A549 (cell line): ENCODE measurements around the gene EIF5A2. TPM values are rescaled to one million over a fixed set of nuclear protein-coding genes. Genes with fewer than 3 reads are reported as not detected.
"Not testable (repeated sequence)": the region's sequence is repeated elsewhere in the genome, so short reads cannot be mapped to it uniquely, and the experiment has no call there.

Experiments used
- ATAC-seq, 2 experiments: fragments of 200-7000 bp in 1 of 2; fragments of >200 bp in 1 of 2; cut with Nextera tagmentation in 1 of 2; cut with Tn5 transposase in 1 of 2; 3 replicates each; pipeline versions ENCODE4 v1.8.0 to v1.9.1; 2018 to 2020; ENCODE audit warnings: mild to moderate bottlenecking in 1 of 2, moderate library complexity in 1 of 2
- CTCF ChIA-PET: fragments of 300-600 bp; sonication (Branson Sonifier 250); formaldehyde crosslinking; extraction: SDS; loops from one replicate; lab custom pipeline; 2021; ENCODE audit warnings: antibody characterized with exemption, inconsistent platforms; lab: Yijun Ruan, JAX
- POLR2A ChIA-PET: fragments of 350-600 bp; formaldehyde crosslinking; extraction: SDS; loops from one replicate; lab custom pipeline; 2021; ENCODE audit warnings: antibody characterized with exemption, inconsistent platforms; lab: Yijun Ruan, JAX
- DNase-seq, 2 experiments: peaks; one replicate each; pipeline versions ENCODE4 v3.0.0 to v3.0.0-alpha.2; 2011 to 2016; ENCODE audit warnings: low read depth in 1 of 2, low spot score in 1 of 2
- FAIRE-seq: peaks from 2 replicates; lab custom pipeline; 2011; peaks lifted over from hg19 to GRCh38; lab: Jason Lieb, UNC
- H3K27ac ChIP-seq, 2 experiments: fragments of >200 bp; sonication (Bioruptor Twin); formaldehyde crosslinking; 3 replicates each; pipeline ENCODE4 v1.5.1; 2016 to 2017
- H3K4me1 ChIP-seq: fragments of >200 bp; sonication (Bioruptor Twin); formaldehyde crosslinking; 3 replicates; pipeline ENCODE4 v1.6.1; 2016
- H3K4me2 ChIP-seq: fragments of >200 bp; sonication (Bioruptor Twin); formaldehyde crosslinking; 3 replicates; pipeline ENCODE4 v1.6.1; 2016
- H3K4me3 ChIP-seq: fragments of >200 bp; sonication (Bioruptor Twin); formaldehyde crosslinking; 3 replicates; pipeline ENCODE4 v1.5.1; 2016
- H3K9me3 ChIP-seq: fragments of >200 bp; sonication (Bioruptor Twin); formaldehyde crosslinking; 3 replicates; pipeline ENCODE4 v1.6.1; 2016
- BHLHE40 ChIP-seq: IDR thresholded peaks from 2 replicates; pipeline ENCODE4 v1.6.1; 2012; ENCODE audit warnings: low read depth, low read length, inconsistent platforms
- CBX2 ChIP-seq: fragments of 200-600 bp; sonication (generic); IDR thresholded peaks from 2 replicates; pipeline ENCODE4 v1.6.1; 2016; ENCODE audit warnings: low read depth, mild to moderate bottlenecking, borderline replicate concordance
- CHD4 ChIP-seq: fragments of 200-600 bp; sonication (generic); IDR thresholded peaks from 2 replicates; pipeline ENCODE4 v1.6.1; 2016; ENCODE audit warnings: antibody characterized with exemption, mild to moderate bottlenecking, borderline replicate concordance
- EHF ChIP-seq: fragments of 250-450 bp; sonication (Bioruptor Pico); IDR thresholded peaks from 2 replicates; pipeline ENCODE4 v1.5.0; 2020; ENCODE audit warnings: mild to moderate bottlenecking
- GATA3 ChIP-seq: IDR thresholded peaks from 2 replicates; pipeline ENCODE4 v1.6.1; 2012; ENCODE audit warnings: borderline replicate concordance
- KDM1A ChIP-seq: fragments of 200-600 bp; sonication (generic); IDR thresholded peaks from 2 replicates; pipeline ENCODE4 v1.6.1; 2016; ENCODE audit warnings: low read depth, mild to moderate bottlenecking
- NFE2L2 ChIP-seq: fragments of 150-350 bp; conservative IDR thresholded peaks from 2 replicates; pipeline ENCODE4 v1.6.1; 2014; ENCODE audit warnings: low read length
- POLR2A ChIP-seq: IDR thresholded peaks from 2 replicates; pipeline ENCODE4 v1.6.1; 2012; ENCODE audit warnings: mild to moderate bottlenecking, low read length
- RARB ChIP-seq: fragments of 250-450 bp; sonication (Bioruptor Pico); IDR thresholded peaks from 2 replicates; pipeline ENCODE4 v1.8.0; 2021; ENCODE audit warnings: mild to moderate bottlenecking, moderate library complexity
- RCOR1 ChIP-seq: fragments of 150-350 bp; IDR thresholded peaks from 2 replicates; pipeline ENCODE4 v1.6.1; 2014; ENCODE audit warnings: antibody characterized with exemption, low read length, low read depth
- TFCP2L1 ChIP-seq: fragments of 250-450 bp; sonication (Bioruptor Pico); IDR thresholded peaks from 2 replicates; pipeline ENCODE4 v1.5.0; 2021; ENCODE audit warnings: mild to moderate bottlenecking
- ZFP36 ChIP-seq: fragments of 450-650 bp; IDR thresholded peaks from 2 replicates; pipeline ENCODE4 v1.6.1; 2014; ENCODE audit warnings: borderline replicate concordance; ENCODE audit not compliant: partially characterized antibody
- WGBS: methylation state at CpG from one replicate; pipeline ENCODE4 v1.1.6; 2017; ENCODE audit errors: missing lambda C conversion rate; 5-methylcytosine and 5-hydroxymethylcytosine counted together
- polyA plus RNA-seq, 4 experiments: library from polyadenylated mRNA; depleted of rRNA in 3 of 4; stranded (reverse); fragments of >200 nt; fragmentation: RNase III in 1 of 4; extraction: RNeasy Plus Mini Kit Qiagen cat#74134 plus additional on column Dnase treatment in 1 of 4; gene quantifications; 2 replicates in 3 of 4; 3 replicates in 1 of 4; pipeline ENCODE4 v1.2.3, GENCODE V29; 2011 to 2017
- TF ChIP-seq, protein P1 (sequence below): fragments of >200 bp; sonication (Bioruptor Twin); formaldehyde crosslinking; IDR thresholded peaks from 3 replicates; pipeline ENCODE4 v1.5.1; 2016
- TF ChIP-seq, protein P2 (sequence below): IDR thresholded peaks from 2 replicates; pipeline ENCODE4 v1.6.1; 2012; ENCODE audit warnings: low read depth, borderline replicate concordance
- TF ChIP-seq, protein P3 (sequence below): IDR thresholded peaks from 2 replicates; pipeline ENCODE4 v1.6.1; 2012
- TF ChIP-seq, protein P4 (sequence below): IDR thresholded peaks from 2 replicates; pipeline ENCODE4 v1.6.1; 2012

Gene EIF5A2
- polyA plus RNA-seq, 2 of the 4 experiments (the other 2 are of a cell fraction), result 7.9 to 15.2 TPM

DNA sequence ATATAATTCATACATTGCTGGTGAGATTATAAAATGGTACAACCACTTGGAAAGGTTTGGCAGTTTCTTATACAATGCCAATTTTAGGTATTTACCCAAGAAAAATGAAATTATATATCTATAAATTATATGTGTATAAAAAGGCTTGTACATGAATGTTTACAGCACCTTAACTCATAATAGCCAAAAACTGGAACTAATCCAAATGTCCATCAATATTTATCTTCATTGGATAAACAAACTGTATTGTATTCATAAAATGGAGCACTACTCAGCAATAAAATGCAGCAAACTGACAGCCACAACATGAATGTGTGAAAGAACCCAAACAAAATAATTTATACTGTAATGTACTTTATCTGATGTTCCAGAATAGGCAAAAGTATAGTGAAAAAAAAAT, 33.6 kb upstream of the EIF5A2 start:
- ChIA-PET CTCF (no interaction called here), POLR2A (no interaction called here)
- TF ChIP-seq RCOR1, result no peak
- TF ChIP-seq, protein P1, sequence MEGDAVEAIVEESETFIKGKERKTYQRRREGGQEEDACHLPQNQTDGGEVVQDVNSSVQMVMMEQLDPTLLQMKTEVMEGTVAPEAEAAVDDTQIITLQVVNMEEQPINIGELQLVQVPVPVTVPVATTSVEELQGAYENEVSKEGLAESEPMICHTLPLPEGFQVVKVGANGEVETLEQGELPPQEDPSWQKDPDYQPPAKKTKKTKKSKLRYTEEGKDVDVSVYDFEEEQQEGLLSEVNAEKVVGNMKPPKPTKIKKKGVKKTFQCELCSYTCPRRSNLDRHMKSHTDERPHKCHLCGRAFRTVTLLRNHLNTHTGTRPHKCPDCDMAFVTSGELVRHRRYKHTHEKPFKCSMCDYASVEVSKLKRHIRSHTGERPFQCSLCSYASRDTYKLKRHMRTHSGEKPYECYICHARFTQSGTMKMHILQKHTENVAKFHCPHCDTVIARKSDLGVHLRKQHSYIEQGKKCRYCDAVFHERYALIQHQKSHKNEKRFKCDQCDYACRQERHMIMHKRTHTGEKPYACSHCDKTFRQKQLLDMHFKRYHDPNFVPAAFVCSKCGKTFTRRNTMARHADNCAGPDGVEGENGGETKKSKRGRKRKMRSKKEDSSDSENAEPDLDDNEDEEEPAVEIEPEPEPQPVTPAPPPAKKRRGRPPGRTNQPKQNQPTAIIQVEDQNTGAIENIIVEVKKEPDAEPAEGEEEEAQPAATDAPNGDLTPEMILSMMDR, result no peak
- no peak overlapping the region for H3K27ac ChIP-seq
- H3K4me3 ChIP-seq, result no peak overlapping the region
- H3K4me1 ChIP-seq, result no peaks in the 10 kb centered on the region
- no peak for DNase-seq
- no peak for FAIRE-seq
- no peak for ATAC-seq
- peaks cover 20% of the 10 kb centered on the region; the same call in 1 of the 3 replicates for H3K9me3 ChIP-seq
- H3K4me2 ChIP-seq, result no peak overlapping the region

DNA sequence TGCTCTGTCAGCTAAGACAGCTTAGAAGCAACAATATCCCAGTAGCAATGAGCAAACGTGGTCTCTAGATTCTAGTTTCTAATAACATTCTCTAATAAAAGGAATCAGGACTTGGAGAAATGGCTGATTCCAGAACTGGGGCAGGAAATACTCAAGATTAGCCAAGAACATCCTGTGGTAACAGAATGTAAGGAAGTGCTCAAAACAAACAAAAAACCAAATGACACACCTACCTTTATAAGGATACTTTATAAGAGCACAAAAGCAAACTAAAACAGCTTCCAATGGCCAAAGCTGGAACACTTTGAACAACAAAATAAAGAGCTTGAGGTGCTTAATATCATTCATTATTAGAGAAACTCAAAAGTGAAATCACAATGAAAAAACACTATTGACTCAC, 33.1 kb upstream of the EIF5A2 start:
- ChIA-PET POLR2A (no interaction called here), CTCF (no interaction called here)
- TF ChIP-seq, protein P2, sequence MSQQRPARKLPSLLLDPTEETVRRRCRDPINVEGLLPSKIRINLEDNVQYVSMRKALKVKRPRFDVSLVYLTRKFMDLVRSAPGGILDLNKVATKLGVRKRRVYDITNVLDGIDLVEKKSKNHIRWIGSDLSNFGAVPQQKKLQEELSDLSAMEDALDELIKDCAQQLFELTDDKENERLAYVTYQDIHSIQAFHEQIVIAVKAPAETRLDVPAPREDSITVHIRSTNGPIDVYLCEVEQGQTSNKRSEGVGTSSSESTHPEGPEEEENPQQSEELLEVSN, result no peak
- no peak for TF ChIP-seq POLR2A
- no peak for TF ChIP-seq GATA3
- no peak for TF ChIP-seq TFCP2L1
- TF ChIP-seq RARB, result no peak
- TF ChIP-seq, protein P3, sequence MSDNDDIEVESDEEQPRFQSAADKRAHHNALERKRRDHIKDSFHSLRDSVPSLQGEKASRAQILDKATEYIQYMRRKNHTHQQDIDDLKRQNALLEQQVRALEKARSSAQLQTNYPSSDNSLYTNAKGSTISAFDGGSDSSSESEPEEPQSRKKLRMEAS, result no peak
- TF ChIP-seq KDM1A, result no peak
- no peak for TF ChIP-seq BHLHE40
- no peak for TF ChIP-seq EHF
- no peak for TF ChIP-seq CHD4
- TF ChIP-seq NFE2L2, result no peak
- TF ChIP-seq, protein P4, sequence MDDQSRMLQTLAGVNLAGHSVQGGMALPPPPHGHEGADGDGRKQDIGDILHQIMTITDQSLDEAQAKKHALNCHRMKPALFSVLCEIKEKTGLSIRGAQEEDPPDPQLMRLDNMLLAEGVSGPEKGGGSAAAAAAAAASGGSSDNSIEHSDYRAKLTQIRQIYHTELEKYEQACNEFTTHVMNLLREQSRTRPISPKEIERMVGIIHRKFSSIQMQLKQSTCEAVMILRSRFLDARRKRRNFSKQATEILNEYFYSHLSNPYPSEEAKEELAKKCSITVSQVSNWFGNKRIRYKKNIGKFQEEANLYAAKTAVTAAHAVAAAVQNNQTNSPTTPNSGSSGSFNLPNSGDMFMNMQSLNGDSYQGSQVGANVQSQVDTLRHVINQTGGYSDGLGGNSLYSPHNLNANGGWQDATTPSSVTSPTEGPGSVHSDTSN, result no peak
- DNase-seq, result no peak
- ATAC-seq, result no peak
- H3K9me3 ChIP-seq, result peaks cover 20% of the 10 kb centered on the region; the same call in 1 of the 3 replicates
- FAIRE-seq, result no peak
- no peak overlapping the region for H3K4me2 ChIP-seq
- no peak overlapping the region for H3K27ac ChIP-seq
- H3K4me3 ChIP-seq, result no peak overlapping the region
- 6% methylated on average over 1 of the region's 1 CpG for WGBS
- H3K4me1 ChIP-seq, result no peaks in the 10 kb centered on the region

DNA sequence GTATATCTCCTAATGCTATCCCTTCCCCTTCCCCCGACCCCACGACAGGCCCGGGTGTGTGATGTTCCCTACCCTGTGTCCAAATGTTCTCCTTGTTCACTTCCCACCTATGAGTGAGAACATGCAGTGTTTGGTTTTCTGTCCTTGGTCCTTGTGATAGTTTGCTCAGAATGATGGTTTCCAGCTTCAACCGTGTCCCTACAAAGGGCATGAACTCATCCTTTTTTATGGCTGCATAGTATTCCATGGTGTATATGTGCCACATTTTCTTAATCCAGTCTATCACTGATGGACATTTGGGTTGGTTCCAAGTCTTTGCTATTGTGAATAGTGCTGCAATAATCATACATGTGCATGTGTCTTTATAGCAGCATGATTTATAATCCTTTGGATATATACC, 24.6 kb upstream of the EIF5A2 start:
- H3K9me3 ChIP-seq, ATAC-seq, H3K4me3 ChIP-seq, DNase-seq, H3K4me2 ChIP-seq, POLR2A ChIA-PET, FAIRE-seq, H3K27ac ChIP-seq, H3K4me1 ChIP-seq, CTCF ChIA-PET: not testable (repeated sequence)
- WGBS, result 35% methylated on average over 4 of the region's 4 CpGs

DNA sequence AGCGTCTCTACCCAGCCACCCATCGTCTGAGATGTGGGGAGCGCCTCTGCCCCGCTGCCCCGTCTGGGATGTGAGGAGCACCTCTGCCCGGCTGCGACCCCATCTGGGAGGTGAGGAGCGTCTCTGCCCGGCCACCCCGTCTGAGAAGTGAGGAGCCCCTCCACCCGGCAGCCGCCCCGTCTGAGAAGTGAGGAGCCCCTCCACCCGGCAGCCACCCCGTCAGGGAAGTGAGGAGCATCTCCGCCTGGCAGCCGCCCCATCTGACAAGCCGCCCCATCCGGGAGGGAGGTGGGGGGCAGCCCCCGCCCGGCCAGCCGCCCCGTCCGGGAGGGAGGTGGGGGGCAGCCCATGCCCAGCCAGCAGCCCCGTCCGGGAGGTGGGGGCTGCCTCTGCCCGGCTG, 15.1 kb upstream of the EIF5A2 start:
- H3K4me1 ChIP-seq, FAIRE-seq, ATAC-seq, H3K4me3 ChIP-seq, H3K27ac ChIP-seq, CTCF ChIA-PET, POLR2A ChIA-PET, H3K4me2 ChIP-seq, DNase-seq, H3K9me3 ChIP-seq: not testable (repeated sequence)
- WGBS, result 100% methylated on average over 1 of the region's 27 CpGs

DNA sequence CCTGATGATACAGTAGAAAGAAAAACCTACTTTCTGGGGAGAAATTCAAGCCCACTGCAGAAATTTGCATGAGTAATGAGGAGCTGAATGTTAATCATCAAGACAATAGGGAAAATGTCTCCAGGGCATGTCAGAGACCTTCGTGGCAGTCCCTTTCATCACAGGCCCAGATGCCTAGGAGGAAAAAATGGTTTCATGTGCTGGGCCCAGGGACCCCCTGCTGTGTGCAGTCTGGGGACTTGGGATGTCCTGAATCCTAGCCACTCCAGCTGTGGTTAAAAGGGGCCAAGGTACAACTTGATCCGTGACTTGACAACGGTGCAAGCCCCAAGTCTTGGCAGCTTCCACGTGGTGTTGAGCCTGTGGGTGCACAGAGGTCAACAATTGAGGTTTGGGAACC, 10.3 kb upstream of the EIF5A2 start:
- Histone ChIP-seq H3K27ac (no peak overlapping the region), H3K4me2 (no peak overlapping the region), H3K4me1 (no peaks in the 10 kb centered on the region), H3K4me3 (no peak overlapping the region), H3K9me3 (peaks cover 19% of the 10 kb centered on the region; the same call in 2 of the 3 replicates)
- DNase-seq (no peak), ATAC-seq (no peak)
- POLR2A ChIA-PET, result no interaction called here
- TF ChIP-seq CBX2 (no peak), ZFP36 (peak; percentile 55)
- TF ChIP-seq, all 56 proteins: peak for 1
- FAIRE-seq, result no peak
- CTCF ChIA-PET, result no interaction called here
- WGBS, result 2% methylated on average over 3 of the region's 4 CpGs
